ENCODE results near the gene CTRB1.

CTRB1 gene

GRCh38 chr16:75218256-75219076 is at the start of gene CTRB1:
CTRB1 (plus strand) TSS chr16:75218988; CDS start chr16:75219008, 20 bp downstream.
- no peak for DNase-seq

- no peak for DNase-seq
Measured at GRCh38 chr16:75169899-75170405, 48.8 kb upstream of the CTRB1 start.

- DNase-seq = no peak
Measured at GRCh38 chr16:75172578-75172977, 46.2 kb upstream of the CTRB1 start.

GRCh38 chr16:75175074-75175473 is 43.7 kb upstream of the CTRB1 start:
- no peak for DNase-seq

- no peak for DNase-seq
Measured at GRCh38 chr16:75176926-75177325, 41.9 kb upstream of the CTRB1 start.

- DNase-seq = no peak
Measured at GRCh38 chr16:75179208-75179607, 39.6 kb upstream of the CTRB1 start.

GRCh38 chr16:75181630-75182029 is 37.2 kb upstream of the CTRB1 start:
- no peak for DNase-seq

GRCh38 chr16:75188832-75189477 is 29.8 kb upstream of the CTRB1 start:
- DNase-seq = no peak

GRCh38 chr16:75189638-75190245 is 29.0 kb upstream of the CTRB1 start:
- DNase-seq = no peak

GRCh38 chr16:75192606-75193264 is 26.1 kb upstream of the CTRB1 start:
- no peak for DNase-seq

- no peak for DNase-seq
Measured at GRCh38 chr16:75193265-75193650, 25.5 kb upstream of the CTRB1 start.

- no peak for DNase-seq
Measured at GRCh38 chr16:75193730-75194444, 24.9 kb upstream of the CTRB1 start.

- DNase-seq = no peak
Measured at GRCh38 chr16:75195811-75196790, 22.7 kb upstream of the CTRB1 start.

- no peak for DNase-seq
Measured at GRCh38 chr16:75196836-75197235, 22.0 kb upstream of the CTRB1 start.

- DNase-seq = no peak
Measured at GRCh38 chr16:75197522-75198134, 21.2 kb upstream of the CTRB1 start.

GRCh38 chr16:75198135-75198600 is 20.6 kb upstream of the CTRB1 start:
- no peak for DNase-seq

GRCh38 chr16:75202069-75202590 is 16.7 kb upstream of the CTRB1 start:
- DNase-seq = no peak

- DNase-seq = no peak
Measured at GRCh38 chr16:75203096-75203495, 15.7 kb upstream of the CTRB1 start.

GRCh38 chr16:75203667-75204409 is 14.9 kb upstream of the CTRB1 start:
- DNase-seq = no peak

- DNase-seq = no peak
Measured at GRCh38 chr16:75204410-75204758, 14.4 kb upstream of the CTRB1 start.
